H1 (cell line): ENCODE measurements around the gene ARMC10. TPM values are rescaled to one million over a fixed set of nuclear protein-coding genes. Genes with fewer than 3 reads are reported as not detected.

Experiments
- HDAC2 ChIP-seq, 2 experiments: fragments of 300-600 bp in 1 of 2; sonication (generic) in 1 of 2; IDR thresholded peaks; 2 replicates each; pipeline ENCODE4 v1.6.1; 2011 to 2012; ENCODE audit warnings: low read depth in 2 of 2, low read length in 2 of 2, mild to moderate bottlenecking in 2 of 2, moderate library complexity in 2 of 2, borderline replicate concordance in 1 of 2, inconsistent platforms in 1 of 2
- polyA plus RNA-seq, 7 experiments: library from polyadenylated mRNA; depleted of rRNA in 3 of 7; stranded (reverse) in 5 of 7; unstranded in 2 of 7; fragments of >200 nt in 5 of 7; fragments of 200-250 nt in 2 of 7; gene quantifications; 1 replicate in 5 of 7; 2 replicates in 1 of 7; 4 replicates in 1 of 7; pipeline versions ENCODE4 v1.2.1 to v1.2.3, GENCODE V29; 2011 to 2013; ENCODE audit warnings: missing spikeins in 2 of 7, mixed read lengths in 2 of 7
- total RNA-seq: library from RNA; stranded (reverse); fragmentation: NEBNext Ultra II Directional; extraction: Animal tissue kit (Norgen Biotek cat#: 25700); gene quantifications from 2 replicates; pipeline ENCODE4 v1.2.1, GENCODE V29; 2021

ARMC10 gene
- total and polyA plus RNA-seq, 2 of the 8 experiments (the other 6 are each of a cell fraction or from before 2014, with no cell fraction given) = 16.4 to 44.3 TPM

DNA sequence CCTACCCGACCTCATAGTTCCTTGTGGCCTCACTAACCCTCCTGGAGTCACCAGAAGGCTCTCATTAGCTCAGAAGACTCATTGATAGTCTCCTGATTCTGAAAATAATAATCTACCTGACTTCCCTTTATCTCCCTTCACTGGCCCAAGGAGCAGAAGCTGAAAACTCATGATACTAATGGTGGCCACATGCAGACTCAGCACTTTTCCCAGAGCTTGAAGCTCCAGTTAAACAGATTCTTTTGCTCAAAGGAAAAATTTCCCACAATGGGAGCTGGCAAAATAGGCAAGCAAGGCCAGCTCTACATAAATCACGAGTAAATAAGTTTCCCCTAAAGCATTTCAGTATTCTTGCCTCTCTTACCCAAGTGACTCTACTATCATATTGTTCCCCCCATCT is 65.7 kb downstream of the ARMC10 start (continued):
- no peak for TF ChIP-seq HDAC2 (IDR thresholded peaks at IDR 0.05; ENCODE audit: borderline replicate concordance in 1 of 2, low read depth in 2 of 2, low read length in 2 of 2)
